GM12878 (cell line): ENCODE results near the gene GLRX5. TPM values are rescaled to one million over a fixed set of nuclear protein-coding genes. Genes with fewer than 3 reads are reported as not detected.
A peak's percentile ranks its signal among the peaks of the same experiment; 100 is the strongest.

Experiments
- ATAC-seq: fragments of 200-7000 bp; cut with Tn5 transposase; 3 replicates; pipeline ENCODE4 v1.9.1; 2020; ENCODE audit warnings: mild to moderate bottlenecking, moderate library complexity
- BruUV-seq: library from RNA; stranded (reverse); fragments of 400-500 nt; replicated peaks from 2 replicates; lab custom pipeline; 2021; lab: Mats Ljungman, UMichigan
- CTCF ChIA-PET: fragments of 300-600 bp; sonication (Branson Sonifier 250); formaldehyde crosslinking; extraction: SDS; loops from one replicate; lab custom pipeline; 2021; ENCODE audit warnings: inconsistent platforms; lab: Yijun Ruan, JAX
- POLR2A ChIA-PET: fragments of 350-600 bp; formaldehyde crosslinking; extraction: SDS; loops from one replicate; lab custom pipeline; 2021; ENCODE audit warnings: inconsistent platforms; lab: Charles Lee
- RAD21 ChIA-PET: fragments of 300-600 bp; sonication (Branson Sonifier 250); formaldehyde crosslinking; loops from one replicate; lab custom pipeline; 2023; ENCODE audit warnings: antibody characterized with exemption; ENCODE audit not compliant: unreplicated experiment; lab: Charles Lee
- SMC1A ChIA-PET: fragments of 300-600 bp; sonication (Branson Sonifier 250); formaldehyde crosslinking; loops from one replicate; lab custom pipeline; 2023; ENCODE audit not compliant: unreplicated experiment, uncharacterized antibody; lab: Charles Lee
- DNase-seq: peaks from one replicate; pipeline ENCODE4 v3.0.0-alpha.2; 2011; ENCODE audit warnings: low read depth, low spot score
- FAIRE-seq: peaks from 3 replicates; lab custom pipeline; 2011; peaks lifted over from hg19 to GRCh38; lab: Jason Lieb, UNC
- H2AFZ ChIP-seq: 2 replicates; pipeline ENCODE4 v1.6.0; 2011; ENCODE audit warnings: low read depth, low read length, control low read depth; ENCODE audit not compliant: control insufficient read depth
- H3K27ac ChIP-seq: 2 replicates; pipeline ENCODE4 v1.5.1; 2011; ENCODE audit warnings: control low read depth; ENCODE audit not compliant: control insufficient read depth, insufficient read depth
- H3K27me3 ChIP-seq, 2 experiments: replicated peaks in 1 of 2; 2 replicates each; pipeline versions ENCODE4 v1.6.0 to v1.6.1; 2011; ENCODE audit warnings: low read length in 1 of 2; ENCODE audit not compliant: control insufficient read depth in 2 of 2, insufficient read depth in 2 of 2
- H3K36me3 ChIP-seq, 2 experiments: 2 replicates each; pipeline ENCODE4 v1.5.1; 2011; ENCODE audit warnings: low read length in 1 of 2; ENCODE audit not compliant: control insufficient read depth in 2 of 2, insufficient read depth in 2 of 2
- H3K4me1 ChIP-seq: 2 replicates; pipeline ENCODE4 v1.6.1; 2011; ENCODE audit warnings: mild to moderate bottlenecking, low read length, moderate library complexity, mixed read lengths; ENCODE audit not compliant: control insufficient read depth, insufficient read depth
- H3K4me2 ChIP-seq: 2 replicates; pipeline ENCODE4 v1.6.0; 2011; ENCODE audit warnings: control low read depth; ENCODE audit not compliant: control insufficient read depth, insufficient read depth
- H3K4me3 ChIP-seq: fragments of 200-600 bp; sonication (generic); 2 replicates; pipeline ENCODE4 v1.5.1; 2016
- H3K79me2 ChIP-seq: 2 replicates; pipeline ENCODE4 v1.6.0; 2011; ENCODE audit warnings: low read length; ENCODE audit not compliant: control insufficient read depth, insufficient read depth
- H3K9ac ChIP-seq: 2 replicates; pipeline ENCODE4 v1.8.0; 2011; ENCODE audit warnings: low read length, control low read depth, mixed read lengths; ENCODE audit not compliant: control insufficient read depth, insufficient read depth
- H3K9me3 ChIP-seq: replicated peaks from 3 replicates; pipeline ENCODE4 v1.5.1; 2011; ENCODE audit warnings: mild to moderate bottlenecking, low read length; ENCODE audit not compliant: control insufficient read depth, insufficient read depth
- H4K20me1 ChIP-seq: 2 replicates; pipeline ENCODE4 v1.6.0; 2011; ENCODE audit not compliant: control insufficient read depth, insufficient read depth
- BHLHE40 ChIP-seq, 2 experiments: fragments of 450-650 bp in 1 of 2; IDR thresholded peaks; 2 replicates each; pipeline ENCODE4 v1.6.1; 2011 to 2017; ENCODE audit warnings: low read depth in 2 of 2, borderline replicate concordance in 1 of 2, improper control_type of control experiment in 1 of 2, low read length in 1 of 2, mild to moderate bottlenecking in 1 of 2
- CTCF ChIP-seq, 3 experiments: IDR thresholded peaks in 2 of 3; conservative IDR thresholded peaks in 1 of 3; 2 replicates each; pipeline ENCODE4 v1.5.1; 2011; ENCODE audit warnings: low read depth in 3 of 3, low read length in 3 of 3, mild to moderate bottlenecking in 3 of 3, control low read depth in 2 of 3, moderate library complexity in 2 of 3, inconsistent platforms in 1 of 3, mixed read lengths in 1 of 3; ENCODE audit not compliant: control insufficient read depth in 2 of 3, insufficient read depth in 1 of 3; ENCODE audit errors: extremely low read depth in 1 of 3
- IKZF2 ChIP-seq, 2 experiments: fragments of 450-650 bp; IDR thresholded peaks; 2 replicates each; pipeline ENCODE4 v1.6.1; 2017; ENCODE audit warnings: mild to moderate bottlenecking in 2 of 2, moderate library complexity in 2 of 2
- JUND ChIP-seq: IDR thresholded peaks from 2 replicates; pipeline ENCODE4 v1.6.1; 2012; ENCODE audit warnings: low read depth, mild to moderate bottlenecking, low read length, improper control_type of control experiment, moderate library complexity
- MEF2A ChIP-seq: IDR thresholded peaks from 2 replicates; pipeline ENCODE4 v1.6.1; 2011; ENCODE audit warnings: low read depth, mild to moderate bottlenecking, low read length, moderate library complexity; ENCODE audit not compliant: insufficient read depth
- NR2C2 ChIP-seq: IDR thresholded peaks from 2 replicates; pipeline ENCODE4 v1.6.1; 2011; ENCODE audit warnings: borderline replicate concordance, low read depth; ENCODE audit not compliant: control insufficient read depth, insufficient read length
- PAX5 ChIP-seq: IDR thresholded peaks from 2 replicates; pipeline ENCODE4 v1.6.1; 2011; ENCODE audit warnings: low read depth, low read length, borderline replicate concordance
- RFX5 ChIP-seq: IDR thresholded peaks from 2 replicates; pipeline ENCODE4 v1.6.1; 2011; ENCODE audit warnings: low read depth, low read length, improper control_type of control experiment
- SP1 ChIP-seq: IDR thresholded peaks from one replicate; pipeline ENCODE4 v1.6.1; 2011; ENCODE audit warnings: low read depth, low read length
- ZBTB11 ChIP-seq: fragments of 450-650 bp; formaldehyde crosslinking; IDR thresholded peaks from 2 replicates; pipeline ENCODE4 v1.5.0; 2022; ENCODE audit warnings: mild to moderate bottlenecking, missing genetic modification characterization
- ZBTB4 ChIP-seq: fragments of 450-650 bp; formaldehyde crosslinking; IDR thresholded peaks from 2 replicates; pipeline ENCODE4 v1.4.0; 2022; ENCODE audit warnings: mild to moderate bottlenecking, moderate library complexity
- WGBS: methylation state at CpG from one replicate; pipeline ENCODE4 v1.1.6; 2016; ENCODE audit warnings: low lambda C conversion rate; ENCODE audit not compliant: insufficient replicate concordance, insufficient coverage; ENCODE audit errors: missing lambda C conversion rate; 5-methylcytosine and 5-hydroxymethylcytosine counted together
- in situ Hi-C: fragments of 300-500 bp; cut with MboI; formaldehyde crosslinking; loops from 9 replicates; pipeline ENCODE4 v1.14.3; 2018; ENCODE audit warnings: mixed read lengths
- intact Hi-C: fragments of 100-400 bp; cut with micrococcal nuclease; formaldehyde crosslinking; loops from one replicate; pipeline ENCODE4 v1.14.2; 2022; ENCODE audit not compliant: unreplicated experiment
- polyA plus RNA-seq, 11 experiments: library from polyadenylated mRNA; depleted of rRNA in 4 of 11; unstranded in 6 of 11; stranded (reverse) in 5 of 11; fragments of >200 nt; fragmentation: Nextera tagmentation in 4 of 11; fragmentation: Illumina TruSeq in 1 of 11; extraction: Ambion mirVana in 4 of 11; extraction: Trizol in 1 of 11; gene quantifications; 1 replicate in 1 of 11; 2 replicates in 10 of 11; pipeline versions ENCODE4 v1.2.1 to v1.2.3, GENCODE V29; 2011 to 2016; ENCODE audit warnings: inconsistent platforms in 2 of 11, missing spikeins in 2 of 11, low read depth in 1 of 11
- total RNA-seq, 4 experiments: library from RNA; depleted of rRNA in 3 of 4; stranded (reverse); fragments of >200 nt in 3 of 4; fragmentation: Illumina TruSeq in 1 of 4; extraction: Trizol in 1 of 4; gene quantifications; 2 replicates each; pipeline versions ENCODE4 v1.2.1 to v1.2.3, GENCODE V29; 2013 to 2021

The GLRX5 gene
- total and polyA plus RNA-seq, 10 of the 15 experiments (the other 5 are each of a cell fraction or from before 2014, with no cell fraction given): 12.8 to 139 (median 55.4) TPM

- BruUV-seq: no TSS peak
- CTCF ChIA-PET: interaction anchor here (0.9 to 11.0 kb wide), 23 partner anchors 8 to 711 kb away, joined by 3 to 217 read pairs (median 5); partner anchors contain the start of gene TCL1A
- TF ChIP-seq IKZF2 (IDR thresholded peaks at IDR 0.05): no peak
- TF ChIP-seq CTCF (IDR thresholded peaks at IDR 0.05 in 2 of 3, conservative IDR thresholded peaks at IDR 0.05 in 1 of 3; ENCODE audit: control insufficient read depth in 2 of 3, extremely low read depth in 1 of 3, insufficient read depth in 1 of 3, low read depth in 3 of 3, low read length in 3 of 3): no peak
- no peak for TF ChIP-seq SP1
- no peak for TF ChIP-seq MEF2A
- TF ChIP-seq JUND: no peak
- TF ChIP-seq RFX5: no peak
- TF ChIP-seq NR2C2: no peak
- no peak for TF ChIP-seq ZBTB11
- TF ChIP-seq ZBTB4 (CRISPR knock-in tag): no peak
- no peak for TF ChIP-seq PAX5
- TF ChIP-seq BHLHE40 (IDR thresholded peaks at IDR 0.05; ENCODE audit: borderline replicate concordance in 1 of 2, low read depth in 2 of 2, low read length in 1 of 2): no peak
These were observed 28.2 kb downstream of the GLRX5 start for GRCh38 chr14:95562892-95563685.

More at GRCh38 chr14:95562892-95563685, 28.2 kb downstream of the GLRX5 start:
- Histone ChIP-seq H4K20me1 (no peaks in the 10 kb centered on the region), H3K36me3 (no peaks in the 10 kb centered on the region), H3K79me2 (no peaks in the 10 kb centered on the region), H3K27me3 (no peaks in the 10 kb centered on the region), H3K4me1 (no peaks in the 10 kb centered on the region), H3K4me3 (no peak overlapping the region), H3K9me3 (no peaks in the 10 kb centered on the region), H3K27ac (no peak overlapping the region), H3K9ac (no peak overlapping the region), H2AFZ (no peak overlapping the region), H3K4me2 (no peak overlapping the region)
- in situ Hi-C loops: loop anchor here (5.0 to 10.0 kb wide), 3 partner anchors 122 to 709 kb away; partner anchors contain the start of gene TCL1B
- DNase-seq (no peak), FAIRE-seq (no peak), ATAC-seq (peak; percentile 60)
- WGBS: 64% methylated on average over 18 of the region's 18 CpGs
- ChIA-PET SMC1A (interaction anchor here (0.6 to 6.2 kb wide), 12 partner anchors 13 to 432 kb away, joined by 3 to 68 read pairs (median 4); partner anchors contain the start of gene TCL1B), POLR2A (interaction anchor here (0.6 kb wide), 1 partner anchor 103 kb away, joined by 4 read pairs; no protein-coding TSS in a partner anchor), RAD21 (interaction anchor here (0.8 to 5.7 kb wide), 15 partner anchors 25 to 429 kb away, joined by 3 to 35 read pairs (median 4); no protein-coding TSS in a partner anchor)
- intact Hi-C loops: loop anchor here (5.0 kb wide), 2 partner anchors 714 to 859 kb away; no protein-coding TSS in a partner anchor
